OCI-LY3 (cell line): ENCODE data around the gene LHFPL6.

Experiments
- CTCF ChIP-seq: fragments of 200-600, 300-600 bp; sonication (generic); IDR thresholded peaks from 2 replicates; pipeline ENCODE4 v1.5.1; 2014; ENCODE audit warnings: antibody characterized with exemption, low read length, low read depth
- EZH2phosphoT487 ChIP-seq: fragments of 200-600 bp; shearing (Covaris generic); IDR thresholded peaks from 2 replicates; pipeline ENCODE4 v1.6.1; 2018; ENCODE audit warnings: antibody characterized with exemption, mixed run types, low read depth

GRCh38 chr13:39557285-39557955 lies 45.6 kb downstream of the LHFPL6 start:
- no peak for TF ChIP-seq CTCF
- TF ChIP-seq EZH2phosphoT487, result no peak
